Kidney (tissue), 14 donors: ENCODE data around the gene NANS. TPM values are rescaled to one million over a fixed set of nuclear protein-coding genes. Genes with fewer than 3 reads are reported as not detected.

ENCODE experiments used
- DNase-seq, 5 donors: peaks; one replicate each; pipeline ENCODE4 v3.0.0-alpha.2; 2013 to 2020
- FAIRE-seq: peaks from 2 replicates; lab custom pipeline; 2012; peaks lifted over from hg19 to GRCh38; lab: Jason Lieb, UNC
- H3K27ac ChIP-seq, 2 donors: one replicate each; pipeline ENCODE4 v1.7.0; 2013; ENCODE audit warnings: low read depth in 2 of 2, low read length in 2 of 2, inconsistent platforms in 1 of 2
- H3K27me3 ChIP-seq: one replicate; pipeline ENCODE4 v1.7.1; 2013; ENCODE audit warnings: low read length, inconsistent platforms; ENCODE audit not compliant: control insufficient read depth, insufficient read depth
- H3K36me3 ChIP-seq, 3 donors: one replicate each; pipeline versions ENCODE4 v1.7.0 to v1.7.1; 2013; ENCODE audit warnings: low read length in 3 of 3, control low read depth in 1 of 3, inconsistent platforms in 1 of 3; ENCODE audit not compliant: insufficient read depth in 3 of 3, control insufficient read depth in 2 of 3
- H3K4me1 ChIP-seq, 3 donors: one replicate each; pipeline versions ENCODE4 v1.7.0 to v1.7.1; 2013; ENCODE audit warnings: low read length in 3 of 3, inconsistent platforms in 1 of 3, low read depth in 1 of 3; ENCODE audit not compliant: control insufficient read depth in 2 of 3, insufficient read depth in 2 of 3
- H3K4me3 ChIP-seq, 3 donors: one replicate each; pipeline versions ENCODE4 v1.7.0 to v1.8.1; 2013; ENCODE audit warnings: low read length in 3 of 3, control low read depth in 1 of 3, inconsistent platforms in 1 of 3
- H3K9ac ChIP-seq, 3 donors: one replicate each; pipeline versions ENCODE4 v1.7.0 to v1.7.1; 2013; ENCODE audit warnings: low read length in 3 of 3, control low read depth in 1 of 3, inconsistent platforms in 1 of 3
- H3K9me3 ChIP-seq, 3 donors: one replicate each; pipeline versions ENCODE4 v1.7.0 to v1.7.1; 2013; ENCODE audit warnings: low read length in 3 of 3, control low read depth in 1 of 3, inconsistent platforms in 1 of 3; ENCODE audit not compliant: control insufficient read depth in 2 of 3, insufficient read depth in 1 of 3
- CTCF ChIP-seq: IDR thresholded peaks from 3 replicates; pipeline ENCODE4 v1.5.1; 2012; ENCODE audit warnings: mild to moderate bottlenecking, moderate library complexity, borderline replicate concordance; ENCODE audit not compliant: insufficient read depth; ENCODE audit errors: extremely low read depth
- intact Hi-C: fragments of 100-400 bp; cut with DNase I; formaldehyde crosslinking; loops from one replicate; pipeline ENCODE4 v1.11.1; 2022
- polyA plus RNA-seq: library from polyadenylated mRNA; stranded (reverse); fragments of 350-450 nt; fragmentation: Illumina TruSeq; extraction: RNeasy Lipid Tissue Mini Kit (QIAGEN cat#74804); gene quantifications from one replicate; pipeline ENCODE4 v1.2.3, GENCODE V29; 2014; ENCODE audit warnings: low read depth, low replicate concordance; ENCODE audit not compliant: insufficient read depth
- total RNA-seq: library from RNA; stranded (reverse); fragmentation: NEBNext Ultra II Directional; extraction: Animal tissue kit (Norgen Biotek cat#: 25700); gene quantifications from one replicate; pipeline ENCODE4 v1.2.1, GENCODE V29; 2021
- donor health status: control.
- donor health status: control.
- donor health status: control.
- donor health status: control.
- donor health status: control.
- donor health status: DM: yes; HTN: yes; CAD: no.
- donor health status: Normal renal cell carcinoma (clear cell type).

NANS gene
- total and polyA plus RNA-seq, 2 donors from 2014 or later: 35.8 to 47.7 TPM

- H3K9ac ChIP-seq: no peak overlapping the region
- H3K36me3 ChIP-seq: peaks cover 0 to 11% (median 11%) of the 10 kb centered on the region in 3 donors
- H3K27ac ChIP-seq: no peak overlapping the region
- H3K4me1 ChIP-seq: no peaks in the 10 kb centered on the region
- no peak overlapping the region for H3K4me3 ChIP-seq
- intact Hi-C loops: no loop called here
- H3K9me3 ChIP-seq: no peaks in the 10 kb centered on the region
- FAIRE-seq: no peak
- DNase-seq: no peak
- H3K27me3 ChIP-seq: no peaks in the 10 kb centered on the region
- no peak for TF ChIP-seq CTCF
These were observed 9.7 kb downstream of the NANS start for GRCh38 chr9:98066235-98066634.

- no peaks in the 10 kb centered on the region for H3K4me1 ChIP-seq
- no peak for FAIRE-seq
- TF ChIP-seq CTCF: no peak
- no peak overlapping the region for H3K4me3 ChIP-seq
- H3K36me3 ChIP-seq: peaks cover 0 to 12% (median 10%) of the 10 kb centered on the region in 3 donors
- no peak for DNase-seq
- H3K27ac ChIP-seq: no peak overlapping the region
- no peaks in the 10 kb centered on the region for H3K27me3 ChIP-seq
- intact Hi-C loops: no loop called here
- no peaks in the 10 kb centered on the region for H3K9me3 ChIP-seq
- H3K9ac ChIP-seq: no peak overlapping the region
These were observed 10.7 kb downstream of the NANS start for GRCh38 chr9:98067184-98067583.

GRCh38 chr9:98069551-98069950 lies 13.0 kb downstream of the NANS start:
- H3K36me3 ChIP-seq: peaks cover 0 to 8% (median 5%) of the 10 kb centered on the region in 3 donors
- intact Hi-C loops: no loop called here
- TF ChIP-seq CTCF: no peak
- no peak overlapping the region for H3K27ac ChIP-seq
- no peak overlapping the region for H3K4me3 ChIP-seq
- no peaks in the 10 kb centered on the region for H3K9me3 ChIP-seq
- H3K4me1 ChIP-seq: no peaks in the 10 kb centered on the region
- no peak overlapping the region for H3K9ac ChIP-seq
- no peak for FAIRE-seq
- no peaks in the 10 kb centered on the region for H3K27me3 ChIP-seq
- DNase-seq: no peak

- no peak for TF ChIP-seq CTCF
- no peak overlapping the region for H3K4me3 ChIP-seq
- no peaks in the 10 kb centered on the region for H3K27me3 ChIP-seq
- H3K36me3 ChIP-seq: peaks cover 0 to 4% (median 3%) of the 10 kb centered on the region in 3 donors
- FAIRE-seq (no peak), DNase-seq (no peak)
- H3K4me1 ChIP-seq: no peaks in the 10 kb centered on the region
- no peak overlapping the region for H3K9ac ChIP-seq
- intact Hi-C loops: no loop called here
- H3K9me3 ChIP-seq: no peaks in the 10 kb centered on the region
- no peak overlapping the region for H3K27ac ChIP-seq
These were observed 14.2 kb downstream of the NANS start for GRCh38 chr9:98070704-98071103.
